HUES48 (cell line): Measurements from ENCODE around the gene CRYBB1.

Experiments
- H3K27ac ChIP-seq: one replicate; pipeline ENCODE4 v1.7.0; 2013; ENCODE audit warnings: low read depth, low read length, inconsistent platforms
- H3K27me3 ChIP-seq: 2 replicates; pipeline ENCODE4 v1.6.1; 2013; ENCODE audit warnings: mild to moderate bottlenecking, low read length; ENCODE audit not compliant: control insufficient read depth, insufficient read depth
- H3K36me3 ChIP-seq: 2 replicates; pipeline ENCODE4 v1.6.1; 2013; ENCODE audit warnings: low read length; ENCODE audit not compliant: control insufficient read depth, insufficient read depth
- H3K4me1 ChIP-seq: 2 replicates; pipeline ENCODE4 v1.6.1; 2013; ENCODE audit warnings: mild to moderate bottlenecking, low read length; ENCODE audit not compliant: control insufficient read depth, insufficient read depth
- H3K4me3 ChIP-seq: 2 replicates; pipeline ENCODE4 v1.5.1; 2013; ENCODE audit warnings: mild to moderate bottlenecking, low read depth, low read length
- H3K9ac ChIP-seq: 2 replicates; pipeline ENCODE4 v1.6.1; 2013; ENCODE audit warnings: mild to moderate bottlenecking, low read depth, low read length, moderate library complexity
- H3K9me3 ChIP-seq: 2 replicates; pipeline ENCODE4 v1.6.1; 2013; ENCODE audit warnings: low read length; ENCODE audit not compliant: control insufficient read depth, insufficient read depth

CRYBB1 gene

GRCh38 chr22:26604368-26604767, 13.5 kb downstream of the CRYBB1 start:
- Histone ChIP-seq H3K9me3 (no peaks in the 10 kb centered on the region), H3K4me1 (peaks cover 29% of the 10 kb centered on the region), H3K4me3 (no peak overlapping the region), H3K27me3 (no peaks in the 10 kb centered on the region), H3K27ac (no peak overlapping the region), H3K9ac (no peak overlapping the region), H3K36me3 (no peaks in the 10 kb centered on the region)

DNA sequence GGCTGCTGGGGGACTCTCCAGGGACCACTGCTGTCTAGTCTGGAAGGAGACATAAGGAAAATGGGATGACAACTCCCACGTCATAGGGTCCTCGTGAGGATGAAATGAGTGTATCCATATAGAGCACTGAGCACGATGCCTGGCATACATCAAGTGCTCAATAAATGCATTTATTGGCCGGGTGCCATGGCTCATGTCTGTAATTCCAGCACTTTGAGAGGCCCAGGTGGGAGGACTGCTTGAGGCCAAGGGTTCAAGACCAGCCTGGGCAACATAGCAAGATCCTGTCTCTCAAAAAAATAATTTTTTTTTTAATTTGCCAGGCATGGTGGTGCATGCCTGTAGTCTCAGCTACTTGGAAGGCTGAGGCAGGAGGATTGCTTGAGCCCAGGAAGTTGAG, 15.7 kb downstream of the CRYBB1 start:
- no peaks in the 10 kb centered on the region for H3K27me3 ChIP-seq
- no peak overlapping the region for H3K27ac ChIP-seq
- H3K4me1 ChIP-seq = peaks cover 8% of the 10 kb centered on the region; the same call in 1 of the 2 replicates
- no peaks in the 10 kb centered on the region for H3K36me3 ChIP-seq
- H3K4me3 ChIP-seq = no peak overlapping the region
- no peak overlapping the region for H3K9ac ChIP-seq
- H3K9me3 ChIP-seq = no peaks in the 10 kb centered on the region

- Histone ChIP-seq H3K27ac (no peak overlapping the region), H3K27me3 (no peaks in the 10 kb centered on the region), H3K36me3 (no peaks in the 10 kb centered on the region), H3K9ac (no peak overlapping the region), H3K9me3 (no peaks in the 10 kb centered on the region), H3K4me3 (no peak overlapping the region), H3K4me1 (peaks cover 8% of the 10 kb centered on the region; the same call in 1 of the 2 replicates)
These were observed 16.1 kb downstream of the CRYBB1 start for GRCh38 chr22:26601726-26602125.

DNA sequence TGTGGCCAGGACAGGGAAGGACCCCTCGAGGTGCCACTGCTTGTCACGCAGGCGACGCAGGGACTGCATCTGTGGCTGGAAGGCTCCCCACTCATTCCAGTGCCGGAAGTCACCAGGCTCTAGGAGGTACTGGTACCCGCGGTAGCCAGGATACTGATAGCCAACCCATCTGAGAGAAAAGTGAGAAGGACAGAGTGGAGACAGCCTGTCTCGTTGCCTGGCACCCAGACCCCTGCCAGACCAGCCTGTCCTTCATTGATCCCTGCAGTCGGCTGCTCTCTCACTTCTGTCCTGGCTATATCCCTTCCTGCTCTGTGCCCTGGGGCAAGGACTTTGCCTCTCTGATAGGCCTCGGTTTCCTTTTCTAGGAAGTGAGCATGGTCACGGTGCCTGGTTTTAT, 18.3 kb downstream of the CRYBB1 start:
- peaks cover 8% of the 10 kb centered on the region; the same call in 1 of the 2 replicates for H3K4me1 ChIP-seq
- H3K27ac ChIP-seq = no peak overlapping the region
- H3K4me3 ChIP-seq = no peak overlapping the region
- H3K9ac ChIP-seq = no peak overlapping the region
- H3K9me3 ChIP-seq = no peaks in the 10 kb centered on the region
- H3K36me3 ChIP-seq = no peaks in the 10 kb centered on the region
- H3K27me3 ChIP-seq = no peaks in the 10 kb centered on the region

- no peaks in the 10 kb centered on the region for H3K9me3 ChIP-seq
- H3K27ac ChIP-seq = no peak overlapping the region
- no peak overlapping the region for H3K9ac ChIP-seq
- H3K27me3 ChIP-seq = no peaks in the 10 kb centered on the region
- peaks cover 12% of the 10 kb centered on the region for H3K4me1 ChIP-seq
- H3K36me3 ChIP-seq = no peaks in the 10 kb centered on the region
- H3K4me3 ChIP-seq = no peak overlapping the region
These were observed 20.3 kb downstream of the CRYBB1 start for GRCh38 chr22:26597480-26597879.

- Histone ChIP-seq H3K36me3 (no peaks in the 10 kb centered on the region), H3K9ac (no peak overlapping the region), H3K9me3 (no peaks in the 10 kb centered on the region), H3K27me3 (no peaks in the 10 kb centered on the region), H3K27ac (no peak overlapping the region), H3K4me1 (peaks cover 12% of the 10 kb centered on the region), H3K4me3 (no peak overlapping the region)
These were observed 20.8 kb downstream of the CRYBB1 start for GRCh38 chr22:26597026-26597425.

- H3K4me3 ChIP-seq = no peak overlapping the region
- H3K27me3 ChIP-seq = no peaks in the 10 kb centered on the region
- H3K27ac ChIP-seq = no peak overlapping the region
- no peaks in the 10 kb centered on the region for H3K36me3 ChIP-seq
- peaks cover 4% of the 10 kb centered on the region; the same call in 1 of the 2 replicates for H3K4me1 ChIP-seq
- H3K9me3 ChIP-seq = no peaks in the 10 kb centered on the region
- no peak overlapping the region for H3K9ac ChIP-seq
These were observed 24.1 kb downstream of the CRYBB1 start for GRCh38 chr22:26593763-26594162.

- Histone ChIP-seq H3K4me3 (no peak overlapping the region), H3K27me3 (no peaks in the 10 kb centered on the region), H3K36me3 (peaks cover 6% of the 10 kb centered on the region), H3K9me3 (no peaks in the 10 kb centered on the region), H3K27ac (no peak overlapping the region), H3K4me1 (peaks cover 7% of the 10 kb centered on the region), H3K9ac (no peak overlapping the region)
These were observed 25.4 kb downstream of the CRYBB1 start for GRCh38 chr22:26592421-26592891.

DNA sequence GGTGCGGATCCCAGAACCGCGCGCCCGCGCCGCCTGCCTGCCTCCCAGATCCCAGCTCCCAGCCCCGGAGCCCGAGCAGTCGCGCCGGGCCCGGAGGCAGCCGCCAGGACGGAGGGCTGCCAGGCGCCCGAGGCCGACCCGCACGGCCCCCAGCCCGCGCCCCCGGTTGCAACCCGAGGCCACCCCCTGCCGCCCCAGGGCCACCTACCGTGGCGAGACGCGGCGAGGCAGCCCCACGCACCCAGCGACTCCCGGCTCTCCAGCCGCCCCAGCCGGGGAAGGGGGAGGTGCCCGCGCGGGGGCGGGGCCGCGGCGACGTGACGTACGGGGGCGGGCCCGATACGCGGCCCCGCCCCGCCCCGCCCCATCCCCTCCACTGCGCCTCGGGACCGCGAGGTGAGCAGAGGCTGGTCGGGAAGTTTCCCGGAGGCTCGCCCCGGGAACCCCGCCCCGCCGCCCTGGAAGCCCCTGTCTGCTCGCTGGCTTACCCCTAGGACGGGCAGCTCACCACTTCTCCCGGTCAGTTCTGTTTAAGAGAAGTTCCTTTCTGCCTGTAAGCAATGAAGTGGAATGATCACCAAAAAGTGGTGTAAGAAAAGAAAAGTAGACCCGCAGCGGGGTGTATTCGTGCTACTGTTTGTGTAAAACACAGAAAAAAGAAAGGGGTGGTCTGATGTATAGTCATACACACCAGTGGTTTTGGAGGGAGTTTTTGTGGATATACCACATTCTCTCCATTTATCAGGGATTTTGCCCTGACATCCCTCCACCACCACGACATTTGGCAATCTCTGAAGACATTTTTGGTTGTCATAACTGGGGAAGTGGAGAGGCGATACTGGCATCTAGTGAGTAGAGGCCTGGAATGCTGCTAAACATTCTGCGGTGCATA, 27.7 kb downstream of the CRYBB1 start, which contains the start of gene TPST2:
TSS of gene TPST2 (minus strand) at position 288 of the 892 bp plus-strand sequence. CDS start 48,502 bp downstream, outside the sequence.
- H3K4me3 ChIP-seq = peak within 1 kb of the TSS; percentile 84
- peak within 1 kb of the TSS; percentile 40 for H3K27ac ChIP-seq
- no peaks in the 10 kb centered on the region for H3K9me3 ChIP-seq
- peaks cover 14% of the 10 kb centered on the region for H3K4me1 ChIP-seq
- H3K27me3 ChIP-seq = no peaks in the 10 kb centered on the region
- H3K36me3 ChIP-seq = peaks cover 16% of the 10 kb centered on the region
- peak within 1 kb of the TSS; percentile 51; the same call in 1 of the 2 replicates for H3K9ac ChIP-seq

DNA sequence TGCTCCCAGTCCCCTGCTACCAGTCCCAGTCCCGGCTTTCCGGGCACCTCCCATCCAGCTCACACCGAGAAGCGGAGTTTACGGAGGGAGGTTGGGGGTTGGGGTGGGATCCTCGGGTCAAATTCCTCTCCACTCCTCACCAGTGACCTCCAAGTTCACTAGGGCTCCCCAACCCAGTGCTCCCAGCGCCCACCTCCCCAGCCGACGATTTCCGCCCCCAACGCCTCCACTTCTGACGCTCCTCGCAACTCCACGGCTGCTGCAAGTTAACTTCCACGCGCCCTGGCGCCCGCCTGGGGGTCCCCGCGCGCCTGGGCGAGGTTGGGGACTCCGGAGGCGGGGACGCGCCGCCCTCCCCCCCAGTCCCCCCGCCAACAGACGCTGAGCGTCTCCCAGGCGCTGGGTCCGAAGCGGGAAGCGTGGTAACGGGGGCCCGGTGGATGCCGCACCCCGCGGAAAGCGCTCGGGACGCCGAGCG, 28.4 kb downstream of the CRYBB1 start:
- Histone ChIP-seq H3K36me3 (peaks cover 16% of the 10 kb centered on the region), H3K9ac (peak overlapping the region; percentile 51; the same call in 1 of the 2 replicates), H3K4me1 (peaks cover 19% of the 10 kb centered on the region), H3K9me3 (no peaks in the 10 kb centered on the region), H3K27me3 (no peaks in the 10 kb centered on the region), H3K4me3 (peak overlapping the region; percentile 84), H3K27ac (peak overlapping the region; percentile 40)

DNA sequence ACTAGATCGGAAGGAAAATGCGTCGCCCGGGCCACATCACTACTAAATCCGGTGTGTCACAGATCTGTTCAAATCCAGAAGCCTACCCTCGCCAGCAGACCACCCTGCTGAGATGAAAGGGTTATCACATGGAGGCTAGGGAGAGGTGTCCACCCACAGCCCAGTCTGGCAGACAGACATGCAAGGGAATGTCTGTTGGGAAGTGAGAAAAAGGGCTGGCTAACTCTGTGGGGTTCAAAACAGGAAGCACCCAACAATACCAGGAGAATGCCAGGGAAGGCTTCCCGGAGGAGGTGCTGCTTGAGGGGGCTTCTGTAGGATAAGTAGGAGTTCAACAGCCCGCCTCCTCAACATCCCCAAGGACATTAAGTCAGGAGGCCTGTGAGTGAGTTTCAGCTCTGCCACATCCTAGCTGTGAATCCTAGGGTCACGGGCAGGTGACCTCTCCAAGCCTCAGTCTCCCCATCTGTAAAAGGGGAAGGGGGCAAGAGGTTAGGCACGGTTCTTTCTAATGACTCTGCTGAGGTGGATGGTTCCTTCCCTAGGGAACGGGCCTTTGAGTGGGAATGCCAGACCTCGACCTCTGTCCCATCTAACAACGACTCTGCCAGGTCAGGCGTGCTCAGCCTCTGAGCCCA, 29.0 kb downstream of the CRYBB1 start:
- H3K9me3 ChIP-seq = no peaks in the 10 kb centered on the region
- peak overlapping the region; percentile 12 for H3K27ac ChIP-seq
- H3K36me3 ChIP-seq = peaks cover 19% of the 10 kb centered on the region
- peak overlapping the region; percentile 84 for H3K4me3 ChIP-seq
- H3K27me3 ChIP-seq = no peaks in the 10 kb centered on the region
- no peak overlapping the region for H3K9ac ChIP-seq
- H3K4me1 ChIP-seq = peaks cover 16% of the 10 kb centered on the region
